Measurements from ENCODE around the gene ZSCAN10.
"Not testable (repeated sequence)": the region's sequence is repeated elsewhere in the genome, so short reads cannot be mapped to it uniquely, and the experiment has no call there.

GRCh38 chr16:3083408-3083807, 15.7 kb downstream of the ZSCAN10 start:
- not testable (repeated sequence) for TF ChIP-seq CTCF (IDR thresholded peaks at IDR 0.05); POLR2A (IDR thresholded peaks at IDR 0.05); EP300 (IDR thresholded peaks at IDR 0.05; ENCODE audit: low read depth); POLR2AphosphoS5 (IDR thresholded peaks at IDR 0.05)
